K562 (cell line): ENCODE data around the gene DLGAP1. TPM values are rescaled to one million over a fixed set of nuclear protein-coding genes. Genes with fewer than 3 reads are reported as not detected.

Source experiments
- ASH1L ChIP-seq: fragments of 450-650 bp; IDR thresholded peaks from 2 replicates; pipeline ENCODE4 v1.6.1; 2018; ENCODE audit warnings: borderline replicate concordance, mild to moderate bottlenecking, low read depth; ENCODE audit not compliant: partially characterized antibody
- CTCF ChIP-seq, 3 experiments: IDR thresholded peaks in 2 of 3; conservative IDR thresholded peaks in 1 of 3; 2 replicates each; pipeline ENCODE4 v1.5.1; 2011 to 2012; ENCODE audit warnings: low read length in 3 of 3, mild to moderate bottlenecking in 3 of 3, control low read depth in 2 of 3, improper control_type of control experiment in 1 of 3, inconsistent platforms in 1 of 3, low read depth in 1 of 3, mixed read lengths in 1 of 3, moderate library complexity in 1 of 3; ENCODE audit not compliant: insufficient read depth in 2 of 3
- CUX1 ChIP-seq: fragments of 200-800 bp; sonication (Bioruptor generic); IDR thresholded peaks from 2 replicates; pipeline ENCODE4 v1.6.1; 2016; ENCODE audit warnings: missing genetic modification characterization, missing compliant biosample characterization
- E2F4 ChIP-seq: sonication (generic); formaldehyde crosslinking; IDR thresholded peaks from 2 replicates; pipeline ENCODE4 v1.8.0; 2022; ENCODE audit warnings: mild to moderate bottlenecking, low read depth, missing genetic modification reagents
- EP300 ChIP-seq: IDR thresholded peaks from 2 replicates; pipeline ENCODE4 v1.6.1; 2012; ENCODE audit warnings: low read length, improper control_type of control experiment
- FOSL1 ChIP-seq: fragments of 200-800 bp; sonication (Bioruptor generic); conservative IDR thresholded peaks from 2 replicates; pipeline ENCODE4 v1.6.1; 2016; ENCODE audit warnings: missing genetic modification characterization, missing compliant biosample characterization
- KLF10 ChIP-seq: fragments of 250-450 bp; sonication (Bioruptor Pico); IDR thresholded peaks from 2 replicates; pipeline ENCODE4 v1.6.1; 2021; ENCODE audit warnings: matching md5 sums
- LEF1 ChIP-seq: fragments of 450-650 bp; IDR thresholded peaks from 2 replicates; pipeline ENCODE4 v1.6.1; 2016; ENCODE audit warnings: mild to moderate bottlenecking
- SP1 ChIP-seq: sonication (generic); formaldehyde crosslinking; IDR thresholded peaks from 2 replicates; pipeline ENCODE4 v1.8.1; 2022; ENCODE audit warnings: mild to moderate bottlenecking, missing genetic modification reagents
- TAF1 ChIP-seq: IDR thresholded peaks from 2 replicates; pipeline ENCODE4 v1.6.1; 2011; ENCODE audit warnings: mild to moderate bottlenecking, low read length, moderate library complexity; ENCODE audit not compliant: insufficient read depth, control insufficient read depth, severe bottlenecking; ENCODE audit errors: extremely low read depth
- THRA ChIP-seq: fragments of 450-650 bp; IDR thresholded peaks from 2 replicates; pipeline ENCODE4 v1.6.1; 2017; ENCODE audit warnings: mild to moderate bottlenecking, moderate library complexity
- YY1 ChIP-seq, 3 experiments: IDR thresholded peaks; 2 replicates each; pipeline ENCODE4 v1.6.1; 2011; ENCODE audit warnings: low read length in 2 of 3, mild to moderate bottlenecking in 2 of 3, moderate library complexity in 2 of 3, borderline replicate concordance in 1 of 3, control low read depth in 1 of 3, low read depth in 1 of 3; ENCODE audit not compliant: insufficient read depth in 3 of 3, insufficient replicate concordance in 2 of 3, control insufficient read depth in 1 of 3, insufficient read length in 1 of 3; ENCODE audit errors: extremely low read depth in 1 of 3
- ZNF79 ChIP-seq: fragments of 250-450 bp; sonication (Bioruptor Pico); IDR thresholded peaks from 2 replicates; pipeline ENCODE4 v1.4.0; 2020; ENCODE audit warnings: low read depth, mild to moderate bottlenecking, moderate library complexity
- polyA plus RNA-seq, 8 experiments: library from polyadenylated mRNA; depleted of rRNA in 4 of 8; stranded (reverse) in 5 of 8; unstranded in 3 of 8; fragments of >200 nt; fragmentation: Nextera tagmentation in 2 of 8; fragmentation: Illumina TruSeq in 1 of 8; extraction: Ambion mirVana in 2 of 8; extraction: Trizol in 1 of 8; gene quantifications; 2 replicates each; pipeline versions ENCODE4 v1.2.1 to v1.2.3, GENCODE V29; 2011 to 2014; ENCODE audit warnings: inconsistent platforms in 1 of 8, missing spikeins in 1 of 8
- total RNA-seq, 7 experiments: library from RNA; depleted of rRNA in 6 of 7; stranded (reverse); fragments of >200 nt in 6 of 7; fragmentation: Illumina TruSeq in 2 of 7; extraction: Trizol in 2 of 7; gene quantifications; 2 replicates each; pipeline versions ENCODE4 v1.2.1 to v1.2.3, GENCODE V29; 2011 to 2021; ENCODE audit warnings: low replicate concordance in 1 of 7

DLGAP1 gene
- total and polyA plus RNA-seq, 9 of the 15 experiments (the other 6 are each of a cell fraction or from before 2014, with no cell fraction given), result 0.04 to 0.22 (median 0.08) TPM

- TF ChIP-seq CUX1 (CRISPR knock-in tag), result no peak
- no peak for TF ChIP-seq ZNF79 (CRISPR knock-in tag)
- TF ChIP-seq CTCF (IDR thresholded peaks at IDR 0.05 in 2 of 3, conservative IDR thresholded peaks at IDR 0.05 in 1 of 3; ENCODE audit: insufficient read depth in 2 of 3, low read depth in 1 of 3, low read length in 3 of 3), result no peak
- TF ChIP-seq ASH1L, result no peak
- no peak for TF ChIP-seq SP1 (CRISPR knock-in tag)
- no peak for TF ChIP-seq EP300
- TF ChIP-seq KLF10 (CRISPR knock-in tag), result no peak
- no peak for TF ChIP-seq FOSL1 (tag)
- no peak for TF ChIP-seq THRA
- TF ChIP-seq E2F4 (CRISPR knock-in tag), result no peak
- peak; percentile 44 for TF ChIP-seq TAF1
- peak in 1 of 3 experiments; percentile 47 for TF ChIP-seq YY1 (IDR thresholded peaks at IDR 0.05; ENCODE audit: borderline replicate concordance in 1 of 3, control insufficient read depth in 1 of 3, extremely low read depth in 1 of 3, insufficient read depth in 3 of 3, insufficient read length in 1 of 3, insufficient replicate concordance in 2 of 3, low read depth in 1 of 3, low read length in 2 of 3)
- no peak for TF ChIP-seq LEF1
Observed at GRCh38 chr18:3605954-3606443, 849.1 kb downstream of the DLGAP1 start (continued).
